Endothelial cell of umbilical vein (primary cell): ENCODE measurements around the gene L3MBTL4. TPM values are rescaled to one million over a fixed set of nuclear protein-coding genes. Genes with fewer than 3 reads are reported as not detected.

Source experiments
- BruUV-seq: library from RNA; stranded (reverse); fragments of 400-500 nt; replicated peaks from 2 replicates; lab custom pipeline; 2021; lab: Mats Ljungman, UMichigan
- CTCF ChIA-PET: fragments of 300-600, 350-600 bp; sonication (Branson Sonifier 250); formaldehyde crosslinking; loops from one replicate; lab custom pipeline; 2021; ENCODE audit warnings: antibody characterized with exemption, inconsistent platforms; lab: Charles Lee
- POLR2A ChIA-PET: fragments of 300-600, 350-600 bp; sonication (Branson Sonifier 250); formaldehyde crosslinking; loops from one replicate; lab custom pipeline; 2021; ENCODE audit warnings: antibody characterized with exemption, inconsistent platforms; lab: Charles Lee
- DNase-seq: peaks from one replicate; pipeline ENCODE4 v3.0.0-alpha.2; 2011; ENCODE audit warnings: low read depth, low spot score
- FAIRE-seq: peaks from 2 replicates; lab custom pipeline; 2011; peaks lifted over from hg19 to GRCh38; lab: Jason Lieb, UNC
- H2AFZ ChIP-seq: 2 replicates; pipeline ENCODE4 v1.6.0; 2012; ENCODE audit warnings: low read depth, low read length, control low read depth, inconsistent platforms
- H3K27ac ChIP-seq: 2 replicates; pipeline ENCODE4 v1.5.1; 2011; ENCODE audit warnings: low read depth, mild to moderate bottlenecking, control low read depth, low read length, moderate library complexity; ENCODE audit not compliant: insufficient read depth
- H3K27me3 ChIP-seq, 2 experiments: 2 replicates each; pipeline versions ENCODE4 v1.6.0 to v1.6.1; 2011; ENCODE audit warnings: low read length in 2 of 2, mixed read lengths in 1 of 2; ENCODE audit not compliant: control insufficient read depth in 2 of 2, insufficient read depth in 2 of 2
- H3K36me3 ChIP-seq, 2 experiments: 2 replicates in 1 of 2; 3 replicates in 1 of 2; pipeline ENCODE4 v1.5.1; 2011; ENCODE audit warnings: low read length in 2 of 2, mild to moderate bottlenecking in 1 of 2, moderate library complexity in 1 of 2; ENCODE audit not compliant: control insufficient read depth in 2 of 2, insufficient read depth in 2 of 2; ENCODE audit errors: extremely low read depth in 1 of 2
- H3K4me1 ChIP-seq: 3 replicates; pipeline ENCODE4 v1.5.1; 2011; ENCODE audit warnings: mild to moderate bottlenecking, low read length; ENCODE audit not compliant: control insufficient read depth, insufficient read depth; ENCODE audit errors: extremely low read depth
- H3K4me2 ChIP-seq: 2 replicates; pipeline ENCODE4 v1.6.1; 2011; ENCODE audit warnings: low read length, control low read depth, mixed read lengths; ENCODE audit not compliant: insufficient read depth
- H3K4me3 ChIP-seq, 3 experiments: fragments of 200-600 bp in 1 of 3; sonication (generic), shearing (Covaris generic) in 1 of 3; replicated peaks in 1 of 3; 2 replicates each; pipeline ENCODE4 v1.5.1; 2011 to 2016; ENCODE audit warnings: control low read depth in 3 of 3, low read length in 3 of 3, mild to moderate bottlenecking in 2 of 3, inconsistent platforms in 1 of 3, low read depth in 1 of 3, moderate library complexity in 1 of 3; ENCODE audit not compliant: insufficient read depth in 1 of 3
- H3K79me2 ChIP-seq: 2 replicates; pipeline ENCODE4 v1.6.0; 2012; ENCODE audit warnings: low read length, inconsistent platforms; ENCODE audit not compliant: control insufficient read depth, insufficient read depth
- H3K9ac ChIP-seq: replicated peaks from 2 replicates; pipeline ENCODE3; 2011; ENCODE audit warnings: low read length, control low read depth; ENCODE audit not compliant: insufficient read depth; ENCODE audit errors: extremely low read depth
- H3K9me1 ChIP-seq: replicated peaks from 3 replicates; pipeline ENCODE4 v1.6.0; 2011; ENCODE audit warnings: mild to moderate bottlenecking, low read length; ENCODE audit not compliant: control insufficient read depth, insufficient read depth; ENCODE audit errors: extremely low read depth
- H3K9me3 ChIP-seq: replicated peaks from 2 replicates; pipeline ENCODE4 v1.5.1; 2012; ENCODE audit warnings: low read length, inconsistent platforms; ENCODE audit not compliant: control insufficient read depth, insufficient read depth
- H4K20me1 ChIP-seq: replicated peaks from 2 replicates; pipeline ENCODE3; 2011; ENCODE audit warnings: mild to moderate bottlenecking, low read length; ENCODE audit not compliant: control insufficient read depth, insufficient read depth; ENCODE audit errors: extremely low read depth
- EZH2 ChIP-seq: IDR thresholded peaks from 2 replicates; pipeline ENCODE4 v1.6.1; 2012; ENCODE audit warnings: borderline replicate concordance, low read depth, mild to moderate bottlenecking, moderate library complexity, low read length, inconsistent platforms; ENCODE audit not compliant: severe bottlenecking
- JUN ChIP-seq: IDR thresholded peaks from 2 replicates; pipeline ENCODE4 v1.6.1; 2011; ENCODE audit warnings: borderline replicate concordance, low read depth; ENCODE audit not compliant: insufficient read length, insufficient read depth
- POLR2AphosphoS5 ChIP-seq: IDR thresholded peaks from 2 replicates; pipeline ENCODE4 v1.6.1; 2012; ENCODE audit warnings: low read depth, mild to moderate bottlenecking, control low read depth, low read length, moderate library complexity; ENCODE audit not compliant: insufficient read depth
- dilution Hi-C: fragments of 300-500 bp; cut with MboI; formaldehyde crosslinking; loops from one replicate; pipeline ENCODE4 v1.15.0; 2019; ENCODE audit warnings: low sequenced_read_pairs; ENCODE audit not compliant: extremely low pct_ligation_motif_present
- intact Hi-C: fragments of 100-400 bp; cut with micrococcal nuclease; formaldehyde crosslinking; loops from one replicate; pipeline ENCODE4 v1.10.0; 2022
- polyA plus RNA-seq, 4 experiments: library from polyadenylated mRNA; depleted of rRNA in 3 of 4; stranded (reverse) in 3 of 4; unstranded in 1 of 4; fragments of >200 nt; gene quantifications; 2 replicates each; pipeline versions ENCODE4 v1.2.1 to v1.2.3, GENCODE V29; 2011 to 2012; ENCODE audit warnings: missing spikeins in 1 of 4
- total RNA-seq: library from RNA; stranded (reverse); gene quantifications from 2 replicates; pipeline ENCODE4 v1.2.3, GENCODE V29; 2021

The L3MBTL4 gene
- total and polyA plus RNA-seq, 2 donors (not counting 3 experiments of a cell fraction or from before 2014, with no cell fraction given) = 0.80 TPM; not detected in 1

GRCh38 chr18:6323319-6323889, 91.3 kb downstream of the L3MBTL4 start:
- no peak for TF ChIP-seq POLR2AphosphoS5
- no peak for TF ChIP-seq JUN
- BruUV-seq = no TSS peak
- no peak for FAIRE-seq

DNA sequence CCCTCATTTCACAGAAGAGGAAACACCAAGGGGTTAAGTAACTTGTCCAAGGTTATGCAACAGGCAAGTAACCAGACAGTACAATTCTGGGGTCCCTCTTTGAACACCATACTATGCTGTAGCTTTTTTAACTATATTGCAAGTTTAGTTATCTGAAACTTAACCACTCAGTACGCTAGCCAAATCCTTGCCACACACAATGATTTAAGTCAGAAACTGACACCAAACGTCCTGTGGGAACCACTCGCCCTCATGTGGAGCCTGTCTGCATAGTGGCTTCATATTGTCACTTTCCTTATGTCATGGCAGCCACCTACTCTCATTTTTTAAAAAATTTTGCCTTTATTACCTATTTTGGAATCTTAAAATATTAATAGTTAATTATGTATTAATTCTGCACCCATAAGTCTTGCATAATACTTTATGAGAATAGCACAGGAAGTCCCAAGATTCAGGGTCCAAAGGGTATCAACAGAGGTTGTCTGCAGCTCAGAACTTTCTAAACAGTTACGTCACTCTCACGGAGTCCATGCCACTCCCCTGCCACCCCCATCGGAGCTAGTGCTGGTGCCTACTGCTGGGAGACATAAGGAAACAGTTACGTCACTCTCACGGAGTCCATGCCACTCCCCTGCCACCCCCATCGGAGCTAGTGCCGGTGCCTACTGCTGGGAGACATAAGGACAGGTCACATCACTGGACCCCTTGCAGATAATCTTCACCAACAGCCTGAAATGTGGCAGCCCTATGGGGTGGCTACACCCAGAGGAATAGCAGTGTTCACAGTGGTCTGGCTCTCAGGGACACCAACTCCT, 99.0 kb downstream of the L3MBTL4 start:
- H4K20me1 ChIP-seq = no peaks in the 10 kb centered on the region
- intact Hi-C loops = no loop called here
- H3K9me3 ChIP-seq = no peaks in the 10 kb centered on the region
- FAIRE-seq (no peak), DNase-seq (no peak)
- no peaks in the 10 kb centered on the region for H3K36me3 ChIP-seq
- no peaks in the 10 kb centered on the region for H3K79me2 ChIP-seq
- H3K27ac ChIP-seq = no peak overlapping the region
- H3K4me2 ChIP-seq = no peak overlapping the region
- no peaks in the 10 kb centered on the region for H3K9me1 ChIP-seq
- ChIA-PET CTCF (no interaction called here), POLR2A (no interaction called here)
- H3K9ac ChIP-seq = no peak overlapping the region
- no peak overlapping the region for H3K4me3 ChIP-seq
- no TSS peak for BruUV-seq
- dilution Hi-C loops = no loop called here
- TF ChIP-seq EZH2 = no peak
- no peak overlapping the region for H2AFZ ChIP-seq
- H3K4me1 ChIP-seq = no peaks in the 10 kb centered on the region
- H3K27me3 ChIP-seq = no peaks in the 10 kb centered on the region

More at GRCh38 chr18:6323319-6323889, 91.3 kb downstream of the L3MBTL4 start:
- Histone ChIP-seq H3K79me2 (no peaks in the 10 kb centered on the region), H3K9ac (no peak overlapping the region), H3K4me3 (no peak overlapping the region), H3K4me2 (no peak overlapping the region), H2AFZ (no peak overlapping the region), H3K36me3 (no peaks in the 10 kb centered on the region), H4K20me1 (no peaks in the 10 kb centered on the region), H3K9me3 (no peaks in the 10 kb centered on the region), H3K27ac (no peak overlapping the region), H3K27me3 (no peaks in the 10 kb centered on the region), H3K4me1 (no peaks in the 10 kb centered on the region), H3K9me1 (no peaks in the 10 kb centered on the region)
- CTCF ChIA-PET = no interaction called here
- dilution Hi-C loops (no loop called here), intact Hi-C loops (no loop called here)
- DNase-seq = no peak
- POLR2A ChIA-PET = no interaction called here
